Stimulated activated CD4-positive, alpha-beta T cell treated with anti-CD3 and anti-CD28 coated beads, TNF-alpha, amount 100 ng/mL, for 48 hours (primary cell): ENCODE data around the gene SLC2A4RG.
A peak's percentile ranks its signal among the peaks of the same experiment; 100 is the strongest.

Experiments
- DNase-seq, 3 donors: peaks; one replicate each; pipeline ENCODE4 v3.0.0-alpha.2; 2020; ENCODE audit warnings: low read depth in 3 of 3

Gene SLC2A4RG

GRCh38 chr20:63740627-63741353, 1.2 kb downstream of the SLC2A4RG start:
- DNase-seq, result no peak

- DNase-seq, result no peak
Measured at GRCh38 chr20:63741354-63741675, 1.7 kb downstream of the SLC2A4RG start.

GRCh38 chr20:63741676-63742380, 2.3 kb downstream of the SLC2A4RG start:
- no peak for DNase-seq

- no peak for DNase-seq
Measured at GRCh38 chr20:63742381-63743024, 2.9 kb downstream of the SLC2A4RG start.

GRCh38 chr20:63743210-63743970, 3.8 kb downstream of the SLC2A4RG start:
- no peak for DNase-seq

- no peak for DNase-seq
Measured at GRCh38 chr20:63744158-63744557, 4.6 kb downstream of the SLC2A4RG start.

GRCh38 chr20:63744574-63745423, 5.2 kb downstream of the SLC2A4RG start:
- no peak for DNase-seq

- no peak for DNase-seq
Measured at GRCh38 chr20:63745424-63745805, 5.8 kb downstream of the SLC2A4RG start.

- no peak for DNase-seq
Measured at GRCh38 chr20:63745961-63746731, 6.6 kb downstream of the SLC2A4RG start.

- no peak for DNase-seq
Measured at GRCh38 chr20:63746751-63747315, 7.3 kb downstream of the SLC2A4RG start.

GRCh38 chr20:63747622-63748069, 8.1 kb downstream of the SLC2A4RG start:
- no peak for DNase-seq

- no peak for DNase-seq
Measured at GRCh38 chr20:63748070-63748933, 8.7 kb downstream of the SLC2A4RG start.

- no peak for DNase-seq
Measured at GRCh38 chr20:63748934-63749270, 9.3 kb downstream of the SLC2A4RG start.

GRCh38 chr20:63749597-63750508, 10.3 kb downstream of the SLC2A4RG start:
- no peak for DNase-seq

- peak in 1 of 3 donors; percentile 56 for DNase-seq
Measured at GRCh38 chr20:63750807-63751470, 11.4 kb downstream of the SLC2A4RG start.

GRCh38 chr20:63751471-63752271, 12.1 kb downstream of the SLC2A4RG start:
- no peak for DNase-seq
